HG02588 (cell line): ENCODE results near the gene SMARCA2.
"Not testable (repeated sequence)": the region's sequence is repeated elsewhere in the genome, so short reads cannot be mapped to it uniquely, and the experiment has no call there.

Source experiments
- ATAC-seq: cut with Tn5 transposase; IDR thresholded peaks from one replicate; pipeline ENCODE4 v1.9.1; 2021; ENCODE audit warnings: mild to moderate bottlenecking, moderate library complexity; ENCODE audit not compliant: unreplicated experiment

Gene SMARCA2

DNA sequence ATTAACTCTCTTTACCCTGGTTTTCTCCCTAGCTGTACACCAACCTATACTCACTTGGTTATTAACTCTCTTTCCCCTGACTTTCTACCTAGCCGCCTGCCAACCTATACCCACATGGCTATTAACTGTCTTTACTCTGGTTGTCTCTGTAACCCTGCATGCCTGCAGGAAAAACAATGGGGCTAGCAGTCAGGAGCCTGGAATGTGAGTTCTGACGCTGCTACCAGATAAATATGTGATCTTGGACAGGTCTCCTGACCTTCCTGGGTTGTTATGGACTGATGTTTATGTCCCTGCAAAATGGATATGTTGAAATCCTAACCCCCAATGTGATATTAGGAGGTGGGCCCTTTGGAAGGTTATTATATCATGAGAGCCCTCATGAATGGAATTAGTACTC is 119.2 kb downstream of the SMARCA2 start:
- no peak for ATAC-seq

DNA sequence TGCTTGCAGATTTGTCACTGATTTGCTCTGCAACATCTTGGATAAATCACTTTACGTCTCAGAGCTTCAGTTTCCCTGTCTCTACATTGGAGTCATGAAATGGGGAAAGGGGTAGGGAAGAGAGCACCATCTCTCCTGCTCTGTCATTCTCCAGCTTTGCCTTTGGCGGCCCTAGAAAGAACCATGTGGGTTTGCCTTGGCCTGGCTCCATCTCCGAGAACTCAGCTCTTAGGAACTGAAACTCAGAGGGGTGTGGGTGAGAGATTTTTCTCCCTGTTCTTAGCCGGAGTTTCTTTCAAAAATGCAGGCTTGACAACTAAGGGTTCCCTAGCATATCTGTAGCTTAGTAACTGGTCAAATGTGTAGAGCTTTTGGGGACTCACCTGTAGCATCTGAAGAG is 123.5 kb downstream of the SMARCA2 start:
- no peak for ATAC-seq

DNA sequence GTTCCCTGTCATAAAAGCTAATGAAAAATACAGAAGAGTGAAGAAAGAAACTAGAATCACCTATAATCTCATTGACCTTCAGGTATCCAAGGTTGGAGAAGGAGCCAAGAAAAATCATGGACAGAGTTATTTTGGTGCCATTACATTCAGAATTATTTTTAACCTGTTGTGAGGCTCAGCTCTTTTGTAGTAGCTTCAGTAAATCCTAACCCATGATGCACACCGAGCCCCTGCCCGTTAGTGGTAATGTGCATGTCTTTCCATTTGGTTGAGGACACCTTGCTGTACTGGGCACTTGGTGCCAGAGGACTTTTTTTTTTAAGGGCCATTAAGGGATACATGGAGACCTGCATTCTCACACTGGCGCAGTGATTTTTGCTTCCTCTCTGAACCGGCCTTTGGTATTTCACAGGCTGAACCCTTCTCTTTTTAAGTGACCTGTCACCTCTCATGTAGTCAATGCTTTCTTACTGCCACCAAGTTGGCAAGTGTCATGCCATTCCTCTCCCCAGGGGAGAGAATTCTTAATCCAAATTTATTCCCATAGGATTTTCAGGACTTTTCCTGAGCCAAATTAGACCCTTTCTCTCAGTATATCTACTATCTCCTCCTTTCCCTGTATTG is 125.6 kb downstream of the SMARCA2 start:
- ATAC-seq: no peak

DNA sequence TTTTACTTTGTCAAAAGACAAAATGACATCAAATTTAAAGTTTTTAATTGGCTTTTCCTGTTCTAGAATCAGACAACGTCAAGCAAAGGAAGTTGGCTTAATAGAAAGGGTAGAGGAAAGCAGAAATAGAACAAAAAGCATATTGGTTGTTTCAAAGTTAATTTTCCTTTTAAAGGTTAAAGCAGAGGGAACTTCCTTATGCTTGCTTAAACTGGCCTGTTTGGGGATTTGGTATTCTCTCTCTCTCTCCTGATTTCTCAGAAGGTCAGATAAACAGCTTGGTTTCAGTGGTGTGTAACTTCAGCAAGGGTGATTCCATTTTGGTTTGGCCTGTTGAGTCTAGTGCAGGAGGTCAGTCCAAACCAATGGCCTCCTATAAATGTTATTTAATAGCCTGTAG is 127.1 kb downstream of the SMARCA2 start:
- ATAC-seq: no peak

DNA sequence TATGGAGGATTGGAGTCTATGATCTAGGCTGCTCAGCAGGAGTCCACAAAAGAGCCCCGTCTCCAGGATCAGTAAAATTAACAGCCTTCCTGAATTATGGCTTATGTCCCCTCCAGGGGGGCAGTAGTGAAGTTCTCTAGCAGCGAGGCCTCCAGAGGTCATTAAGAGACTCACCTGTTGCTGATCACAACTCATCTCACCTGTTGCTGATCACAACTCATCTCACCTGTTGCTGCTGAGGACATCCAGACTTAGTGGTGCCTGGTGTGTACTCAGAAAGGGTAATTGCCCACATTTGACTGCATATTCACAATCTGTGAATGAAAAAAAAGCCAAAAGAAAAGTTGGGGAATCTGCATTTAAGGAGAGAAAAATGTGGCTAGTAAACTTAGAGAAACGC is 129.5 kb downstream of the SMARCA2 start:
- ATAC-seq: no peak

DNA sequence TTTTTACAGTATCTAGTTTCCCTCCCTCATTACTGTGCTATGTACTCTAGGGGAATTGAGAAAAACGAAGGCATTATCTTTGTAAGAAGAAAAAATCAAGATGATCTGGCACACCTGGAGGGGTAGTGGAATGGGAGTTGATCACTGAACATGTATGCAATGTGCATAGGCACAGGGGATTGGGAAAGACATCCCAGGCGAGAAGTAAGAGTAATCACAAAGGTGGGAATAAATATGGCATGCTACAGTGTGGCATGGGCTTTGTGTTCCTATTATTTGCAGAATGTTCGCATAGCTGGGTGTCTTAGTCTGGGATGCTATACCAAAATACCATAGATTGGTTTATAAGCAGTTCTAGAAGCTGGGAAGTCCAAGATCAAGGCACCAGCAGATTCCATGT is 130.6 kb downstream of the SMARCA2 start:
- ATAC-seq: no peak

DNA sequence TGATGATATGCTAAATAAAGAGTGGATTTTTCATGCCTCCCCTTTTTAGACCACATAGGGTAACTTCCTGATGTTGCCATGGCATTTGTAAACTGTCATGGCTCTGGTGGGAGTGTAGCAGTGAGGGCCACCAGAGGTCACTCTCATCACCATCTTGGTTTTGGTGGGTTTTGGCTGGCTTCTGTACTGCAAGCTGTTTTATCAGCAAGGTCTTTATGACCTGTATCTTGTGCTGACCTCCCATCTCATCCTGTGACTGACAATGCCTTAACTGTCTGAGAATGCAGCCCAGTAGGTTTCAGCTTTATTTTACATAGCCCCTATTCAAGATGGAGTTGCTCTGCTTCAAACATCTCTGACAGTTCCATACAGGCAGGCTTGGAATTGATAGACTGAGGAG is 131.6 kb downstream of the SMARCA2 start:
- not testable (repeated sequence) for ATAC-seq

DNA sequence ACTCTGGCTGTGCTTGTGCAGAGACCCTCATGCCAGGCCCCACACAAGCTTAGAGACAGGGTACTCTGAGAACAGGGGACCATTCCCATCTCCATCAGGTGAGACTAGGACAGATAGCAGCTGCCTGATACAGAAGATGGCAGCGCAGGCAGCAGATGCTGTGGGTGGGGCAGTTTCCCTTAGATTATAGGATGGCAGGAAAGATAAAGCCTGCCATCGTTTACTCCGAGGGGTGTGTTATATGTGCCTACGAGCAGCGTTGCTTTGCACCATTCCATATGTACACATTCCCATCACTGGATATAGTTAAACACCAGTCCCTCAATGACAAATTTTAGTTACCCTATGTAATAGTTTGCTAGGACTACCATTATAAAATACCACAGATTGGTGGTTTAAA is 135.2 kb downstream of the SMARCA2 start:
- no peak for ATAC-seq

DNA sequence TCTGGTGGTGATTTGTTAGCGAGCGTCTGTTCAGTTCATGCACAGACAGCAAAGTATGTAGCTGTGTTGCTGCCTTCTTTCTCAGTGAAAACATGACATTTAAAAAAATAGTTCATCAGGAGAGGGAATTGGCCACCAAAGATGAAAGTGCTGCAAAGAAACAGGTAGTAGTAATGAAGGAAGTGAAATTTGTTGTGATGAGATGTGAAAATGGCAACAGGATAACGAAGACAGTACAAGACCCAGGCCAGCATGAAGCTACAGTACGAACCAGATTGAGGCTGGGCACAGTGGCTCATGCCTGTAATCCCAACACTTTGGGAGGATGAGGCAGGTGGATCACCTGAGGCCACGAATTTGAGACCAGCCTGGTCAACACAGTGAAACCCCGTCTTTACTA is 136.0 kb downstream of the SMARCA2 start:
- no peak for ATAC-seq

DNA sequence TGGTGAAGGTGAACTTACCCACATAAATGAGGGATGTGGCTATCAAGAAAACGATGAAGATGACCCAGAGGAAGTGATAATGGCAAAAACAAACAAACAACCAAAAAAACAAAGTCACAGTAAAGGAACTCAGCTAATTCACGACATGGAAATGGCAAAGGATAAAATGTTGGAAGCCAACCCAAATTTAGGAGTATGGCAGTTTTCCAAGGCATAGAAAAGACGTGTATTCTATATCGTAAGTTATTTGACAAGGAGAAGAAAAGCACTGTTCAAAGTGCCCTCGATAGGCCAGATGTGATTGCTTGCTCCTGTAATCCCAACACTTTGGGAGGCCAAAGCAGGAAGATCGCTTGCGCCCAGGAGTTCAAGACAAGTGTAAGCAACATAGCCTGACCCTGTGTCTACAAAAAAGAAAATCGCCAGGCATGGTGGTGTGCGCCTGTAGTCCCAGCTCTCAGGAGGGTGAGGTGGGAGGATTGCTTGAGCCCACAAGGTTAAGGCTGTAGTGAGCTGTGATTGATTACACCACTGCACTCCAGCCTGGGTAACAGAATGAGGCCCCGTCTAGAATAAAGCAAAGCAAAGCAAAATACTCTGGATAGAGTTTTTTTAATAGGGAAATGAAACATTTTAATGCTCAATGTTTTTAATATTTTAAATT is 138.0 kb downstream of the SMARCA2 start:
- ATAC-seq: no peak

DNA sequence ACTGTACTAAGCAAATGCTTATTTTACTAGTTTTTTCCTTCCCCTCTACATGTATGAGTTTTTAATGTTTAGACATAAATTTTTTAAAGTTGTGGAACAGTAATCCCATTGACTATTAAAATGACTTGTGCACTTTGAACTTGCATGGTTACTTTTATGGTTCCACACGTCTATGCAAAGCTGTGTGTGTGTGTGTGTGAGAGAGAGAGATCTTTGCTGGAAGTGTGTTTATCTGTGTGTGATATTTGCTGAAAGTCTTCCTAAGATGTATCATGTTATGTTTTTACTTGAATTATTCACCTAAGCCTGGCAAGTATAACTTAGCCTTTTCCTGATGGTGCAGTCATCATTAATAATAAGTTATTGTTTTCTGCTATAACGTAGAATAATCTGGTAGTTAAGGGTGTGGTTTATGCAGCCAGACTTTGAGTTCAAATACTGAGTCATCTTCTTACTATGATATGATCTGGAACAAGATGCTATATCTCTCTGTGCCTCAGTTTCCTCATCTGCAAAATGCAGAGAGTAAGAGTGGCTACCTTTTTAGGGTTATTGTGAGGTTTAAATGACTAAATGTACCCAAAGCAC is 138.6 kb downstream of the SMARCA2 start:
- ATAC-seq: no peak

DNA sequence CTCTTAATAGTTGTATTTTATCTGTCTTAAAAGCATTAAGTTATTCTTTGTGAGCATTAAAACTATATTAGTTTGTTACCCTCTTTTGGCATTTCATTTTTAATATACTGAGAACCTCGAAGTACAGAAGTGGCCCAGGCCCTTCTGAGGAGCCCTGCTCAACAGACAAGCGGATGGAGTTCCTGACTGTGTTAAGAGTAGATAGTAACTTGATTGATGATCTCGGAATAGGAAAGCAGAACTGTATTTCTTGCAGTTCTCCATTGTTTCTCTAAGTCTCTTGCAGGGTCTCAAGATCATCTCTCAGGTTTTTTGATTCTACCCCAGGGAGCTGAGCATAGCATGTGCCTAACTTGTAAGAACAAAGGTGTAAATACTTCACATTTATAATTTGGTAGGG is 139.6 kb downstream of the SMARCA2 start:
- no peak for ATAC-seq

DNA sequence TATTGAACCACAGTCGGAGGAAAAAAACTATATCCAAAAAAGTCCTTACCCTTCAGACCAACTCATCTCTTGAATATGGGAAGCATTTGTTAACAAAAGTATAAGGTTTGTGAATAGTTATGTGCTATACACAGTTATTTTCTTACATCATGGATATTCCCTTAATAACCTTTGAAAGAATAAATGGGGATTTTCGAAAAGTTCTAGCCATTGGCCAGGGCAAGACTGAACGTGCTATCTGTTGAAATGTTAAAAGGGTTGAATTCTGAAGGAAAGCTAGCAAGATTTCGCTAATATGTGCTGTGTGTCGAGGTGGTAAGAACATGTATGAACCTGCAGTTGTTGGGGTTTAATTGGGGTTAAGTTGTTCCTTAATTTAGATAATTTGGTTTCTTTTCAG is 140.8 kb downstream of the SMARCA2 start:
- ATAC-seq: no peak

DNA sequence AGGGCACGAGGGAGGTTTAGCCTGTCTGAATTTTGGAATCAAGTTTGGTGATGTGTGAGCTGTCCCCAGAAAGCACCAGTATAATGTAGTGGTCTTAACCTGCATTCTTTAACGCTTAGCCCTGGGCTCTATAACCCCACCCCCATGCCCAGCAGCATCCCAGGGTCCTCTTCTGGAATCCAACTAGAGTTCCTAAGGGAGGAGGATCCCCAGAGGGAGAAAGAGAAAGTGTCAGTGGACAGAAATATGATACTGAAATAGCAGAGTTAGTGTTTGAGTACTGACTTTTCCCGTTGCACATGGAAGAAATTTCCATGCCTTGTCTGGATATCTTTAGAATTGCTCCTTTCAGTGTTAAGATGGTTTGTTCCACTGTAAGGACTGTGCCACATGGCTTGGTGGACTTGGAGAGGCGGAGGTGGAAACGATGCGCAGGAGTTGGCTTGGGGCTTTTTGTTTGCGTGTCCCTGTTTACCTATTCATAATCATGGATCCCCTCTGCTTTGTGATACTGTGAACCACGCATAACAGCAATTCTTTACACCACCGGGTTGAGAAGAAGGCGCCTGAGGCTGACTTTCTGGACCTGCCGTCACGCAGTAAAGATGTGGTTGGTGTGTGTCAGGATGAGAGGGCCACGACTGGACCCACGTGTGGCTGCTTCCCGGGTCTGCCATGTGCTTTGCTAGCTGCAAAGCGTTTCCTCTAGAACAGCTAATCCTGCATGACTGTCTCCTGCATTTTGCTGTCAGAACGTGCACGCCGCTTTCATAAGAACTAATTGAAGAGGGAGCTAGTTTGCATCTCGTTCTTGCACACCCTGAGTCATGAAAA is 142.3 kb downstream of the SMARCA2 start:
- peak; percentile 40 for ATAC-seq

DNA sequence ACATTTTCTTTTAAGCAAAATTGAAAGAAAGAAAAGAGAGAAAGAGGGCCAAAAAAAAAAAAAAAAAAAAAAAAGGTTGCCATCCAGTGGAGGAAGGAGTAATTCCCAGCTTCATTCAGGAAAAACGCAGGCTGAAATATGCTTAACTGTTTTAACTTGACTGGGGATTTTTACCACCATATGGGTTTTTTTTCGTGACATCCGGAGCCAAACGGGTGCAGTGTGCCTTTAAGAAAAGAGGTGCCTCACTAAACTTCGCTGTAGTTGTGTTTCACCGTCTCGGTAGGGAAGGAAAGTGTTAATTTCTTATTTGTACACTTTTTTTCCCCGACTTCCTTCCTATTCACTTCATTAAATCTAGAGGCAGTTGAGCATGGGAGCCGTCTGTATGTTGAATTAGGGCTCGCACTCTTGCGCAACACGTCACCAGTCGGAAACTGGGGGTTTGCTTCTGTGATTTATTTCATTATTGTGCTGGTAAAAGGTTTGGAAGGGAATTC is 143.0 kb downstream of the SMARCA2 start:
- peak; percentile 63 for ATAC-seq

DNA sequence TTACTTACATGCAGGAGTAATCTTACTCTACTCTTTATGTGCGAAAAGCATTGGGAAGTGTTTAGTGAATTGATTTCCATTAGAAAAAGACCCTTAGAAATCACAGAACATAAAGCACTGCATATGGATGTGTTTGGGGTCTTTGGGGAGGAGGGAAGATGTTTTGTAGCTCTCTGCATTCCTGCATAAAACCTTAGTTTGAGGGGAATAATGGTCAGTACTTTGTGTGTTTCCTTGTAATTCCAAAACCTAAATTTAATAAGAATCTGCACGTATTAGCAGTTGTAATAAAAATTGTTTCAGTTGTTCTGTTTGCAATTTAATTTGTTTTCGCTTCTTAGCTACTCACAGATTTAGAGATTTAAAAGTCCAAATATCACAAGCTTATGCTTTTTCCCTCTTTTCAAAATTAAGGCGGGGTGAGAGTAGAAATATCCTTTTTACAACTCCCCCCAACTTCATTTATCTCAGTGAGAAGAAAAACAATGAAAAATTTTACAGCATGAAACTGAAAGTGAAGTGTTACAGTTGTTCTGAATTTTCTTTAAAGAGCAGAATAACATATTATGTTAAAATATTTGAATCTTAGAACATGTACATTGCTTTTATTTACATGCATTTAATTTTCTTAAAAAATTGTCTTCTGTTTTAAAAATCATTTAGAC is 143.8 kb downstream of the SMARCA2 start:
- ATAC-seq: no peak

DNA sequence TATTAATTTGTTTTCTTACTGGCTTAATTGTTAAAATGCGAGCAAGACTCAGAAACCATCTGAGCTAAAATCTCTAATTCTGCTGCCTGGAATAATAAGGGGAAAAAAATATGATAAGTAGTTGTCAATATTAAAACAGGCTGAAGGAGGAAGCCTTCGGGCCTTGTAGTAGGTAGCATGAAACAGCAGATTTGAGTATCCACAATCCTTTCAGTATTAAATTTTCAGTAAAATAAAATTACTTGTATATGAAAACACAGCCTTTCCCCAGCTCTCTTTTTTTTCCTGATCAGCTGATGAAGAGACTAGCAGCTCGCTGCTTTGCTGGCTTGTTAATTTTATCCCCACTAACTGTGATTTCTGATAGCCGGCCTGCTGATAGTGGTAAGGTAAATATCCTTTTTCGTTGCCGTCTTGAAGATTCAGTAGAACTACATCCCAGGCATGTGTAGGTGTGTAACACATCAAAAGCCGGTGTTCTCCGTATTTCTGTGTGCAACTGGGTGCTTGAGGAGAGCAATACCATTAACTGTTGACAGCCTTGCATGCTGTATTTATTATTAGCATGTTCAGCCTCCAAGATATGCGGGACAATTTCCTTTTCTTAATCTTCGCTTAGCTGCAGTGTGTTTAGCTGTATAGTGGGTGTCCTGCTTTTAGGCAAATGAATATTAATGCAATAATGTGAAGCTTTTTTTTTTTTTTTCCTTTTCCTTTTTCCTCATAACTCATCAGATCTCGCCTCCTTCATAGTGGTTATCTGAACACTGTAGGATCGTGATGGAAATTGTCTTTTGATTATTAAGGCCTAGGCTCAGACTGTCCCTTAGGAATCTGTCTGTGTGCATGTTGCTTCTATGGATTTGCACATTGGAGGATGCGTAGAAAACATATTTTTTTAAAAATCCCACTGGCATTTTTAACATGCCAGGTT is 144.6 kb downstream of the SMARCA2 start:
- ATAC-seq: no peak

DNA sequence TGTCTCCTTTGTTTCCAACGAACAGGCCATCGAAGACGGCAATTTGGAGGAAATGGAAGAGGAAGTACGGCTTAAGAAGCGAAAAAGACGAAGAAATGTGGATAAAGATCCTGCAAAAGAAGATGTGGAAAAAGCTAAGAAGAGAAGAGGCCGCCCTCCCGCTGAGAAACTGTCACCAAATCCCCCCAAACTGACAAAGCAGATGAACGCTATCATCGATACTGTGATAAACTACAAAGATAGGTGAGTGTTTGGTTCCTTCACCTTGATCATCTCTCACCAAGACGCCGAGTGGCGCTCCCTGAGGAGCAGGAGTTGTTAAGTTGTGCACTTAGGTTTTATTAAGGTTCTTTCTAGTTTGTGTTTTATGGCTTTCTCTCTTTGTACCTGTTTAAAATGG is 146.5 kb downstream of the SMARCA2 start:
- no peak for ATAC-seq

DNA sequence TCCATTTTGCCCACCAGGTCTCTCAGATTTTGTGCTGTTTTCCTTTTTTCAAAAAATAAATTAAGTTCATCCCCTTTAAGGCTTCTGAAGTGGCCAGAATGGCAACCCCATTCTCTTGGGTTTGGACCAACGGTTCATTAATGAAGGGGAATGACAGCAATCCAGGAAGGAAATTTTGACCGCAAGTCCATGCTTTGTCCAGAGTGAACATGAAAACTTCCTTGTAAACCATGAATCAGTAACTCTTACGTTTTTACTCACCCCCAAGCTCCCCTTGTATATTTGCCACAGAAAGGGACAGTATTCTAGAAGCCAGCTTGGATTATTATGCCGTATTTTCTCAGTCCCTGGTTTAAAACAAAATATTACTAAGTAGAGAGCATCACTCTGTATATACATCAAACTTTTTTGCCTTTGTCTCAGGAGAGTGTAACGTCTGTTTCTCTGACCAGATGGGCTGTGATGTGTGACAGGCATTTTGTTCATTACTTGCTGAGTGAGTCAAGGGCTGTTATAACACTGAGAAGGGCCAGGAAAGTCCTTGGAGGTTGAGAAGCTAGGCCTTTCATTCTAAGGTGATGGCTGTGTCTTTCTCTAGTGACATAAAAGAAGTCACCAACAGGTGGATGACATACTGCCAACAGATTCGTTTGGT is 148.2 kb downstream of the SMARCA2 start:
- no peak for ATAC-seq
